Measurements from ENCODE around the gene COL24A1. TPM values are rescaled to one million over a fixed set of nuclear protein-coding genes. Genes with fewer than 3 reads are reported as not detected.

COL24A1 gene
- total and polyA plus RNA-seq, 12 donors: 0.04 to 2.3 (median 0.54) TPM

GRCh38 chr1:86104606-86105532 lies 51.7 kb downstream of the COL24A1 start:
- peaks cover 0 to 5% (median 0%) of the 10 kb centered on the region in 7 donors for H3K27me3 ChIP-seq
- DNase-seq (no peak), ATAC-seq (no peak)
- 91 to 92% methylated on average over 12 of the region's 12 CpGs for WGBS, 2 donors
- intact Hi-C loops (cut with DNase I): no loop called here
- no peaks in the 10 kb centered on the region for H3K36me3 ChIP-seq
- TF ChIP-seq CTCF (IDR thresholded peaks at IDR 0.05): no peak
- H3K9me3 ChIP-seq: no peaks in the 10 kb centered on the region
- H3K4me3 ChIP-seq: no peak overlapping the region
- H3K27ac ChIP-seq: no peak overlapping the region
- no peaks in the 10 kb centered on the region for H3K4me1 ChIP-seq

DNA sequence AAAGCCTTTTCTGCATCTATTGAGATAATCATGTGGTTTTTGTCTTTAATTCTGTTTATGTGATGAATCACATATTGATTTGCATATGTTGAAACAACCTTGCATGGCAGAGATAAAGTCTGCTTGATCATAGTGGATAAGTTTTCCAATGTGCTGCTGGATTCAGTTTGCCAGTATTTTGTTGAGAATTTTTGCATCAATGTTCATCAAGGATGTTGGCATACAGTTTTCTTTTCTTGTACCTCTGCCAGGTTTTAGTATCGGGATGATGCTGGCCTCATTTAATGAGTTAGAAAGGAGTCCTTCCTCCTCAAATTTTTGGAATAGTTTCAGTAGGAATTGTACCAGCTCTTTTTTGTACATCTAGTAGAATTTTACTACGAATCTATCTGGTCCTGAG lies 55.0 kb downstream of the COL24A1 start:
- peaks cover 0 to 5% (median 0%) of the 10 kb centered on the region in 7 donors for H3K27me3 ChIP-seq
- H3K4me1 ChIP-seq: no peaks in the 10 kb centered on the region
- 46 to 48% methylated on average over 2 of the region's 2 CpGs for WGBS, 2 donors
- H3K9me3 ChIP-seq: no peaks in the 10 kb centered on the region
- no peak for TF ChIP-seq CTCF (IDR thresholded peaks at IDR 0.05)
- ATAC-seq (no peak), DNase-seq (no peak)
- H3K36me3 ChIP-seq: no peaks in the 10 kb centered on the region
- H3K4me3 ChIP-seq: no peak overlapping the region
- no peak overlapping the region for H3K27ac ChIP-seq
- intact Hi-C loops (cut with DNase I): no loop called here

DNA sequence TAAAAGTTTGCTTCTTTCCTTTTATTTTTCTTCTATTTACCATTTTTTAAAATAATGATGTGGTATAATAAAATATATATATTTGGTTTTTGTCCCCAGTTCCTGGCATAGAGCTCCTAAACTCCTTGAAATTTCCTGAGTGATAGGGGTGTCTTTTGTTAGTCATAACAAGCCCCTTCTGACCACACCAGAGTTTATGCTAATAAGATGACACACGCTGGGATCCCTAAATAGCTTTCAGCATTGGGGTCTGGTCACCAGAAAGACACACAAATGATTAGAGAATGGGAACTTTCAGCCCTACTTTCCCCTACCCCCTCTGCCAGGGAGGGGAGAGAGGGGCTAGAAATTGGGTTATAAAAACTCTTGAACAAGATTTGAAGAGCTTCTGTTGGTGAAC lies 56.2 kb downstream of the COL24A1 start:
- no peaks in the 10 kb centered on the region for H3K9me3 ChIP-seq
- intact Hi-C loops (cut with DNase I): no loop called here
- H3K27me3 ChIP-seq: peaks cover 0 to 5% (median 0%) of the 10 kb centered on the region in 7 donors
- H3K4me1 ChIP-seq: no peaks in the 10 kb centered on the region
- no peak for DNase-seq
- no peak overlapping the region for H3K27ac ChIP-seq
- no peaks in the 10 kb centered on the region for H3K36me3 ChIP-seq
- no peak for TF ChIP-seq CTCF (IDR thresholded peaks at IDR 0.05)
- WGBS, 2 donors: 21 to 30% methylated on average over 1 of the region's 1 CpG
- no peak for ATAC-seq
- no peak overlapping the region for H3K4me3 ChIP-seq

- intact Hi-C loops (cut with DNase I): no loop called here
- no peaks in the 10 kb centered on the region for H3K36me3 ChIP-seq
- no peaks in the 10 kb centered on the region for H3K27me3 ChIP-seq
- peaks cover 0 to 8% (median 0%) of the 10 kb centered on the region in 11 donors for H3K9me3 ChIP-seq
- 90% methylated on average over 16 of the region's 16 CpGs for WGBS, 2 donors
- TF ChIP-seq CTCF (IDR thresholded peaks at IDR 0.05): no peak
- no peak overlapping the region for H3K4me3 ChIP-seq
- ATAC-seq: no peak
- no peak for DNase-seq
- no peaks in the 10 kb centered on the region for H3K4me1 ChIP-seq
- H3K27ac ChIP-seq: no peak overlapping the region
Measured at GRCh38 chr1:86089765-86090164, 66.8 kb downstream of the COL24A1 start.

Data from heart right ventricle (tissue), 16 donors.